Neural progenitor cell (in vitro differentiated cells): Measurements from ENCODE around the gene PSKH1. TPM values are rescaled to one million over a fixed set of nuclear protein-coding genes. Genes with fewer than 3 reads are reported as not detected.

ENCODE experiments used
- DNase-seq: peaks from one replicate; pipeline ENCODE4 v3.0.0-alpha.2; 2016; ENCODE audit warnings: low spot score
- H2AFZ ChIP-seq: fragments of 200-600 bp; sonication (generic); replicated peaks from 2 replicates; pipeline ENCODE4 v1.6.1; 2016; ENCODE audit warnings: antibody characterized with exemption
- H3F3A ChIP-seq: fragments of 200-600 bp; sonication (generic); 2 replicates; pipeline ENCODE4 v1.6.1; 2016; ENCODE audit warnings: antibody characterized with exemption, low read depth
- H3K27ac ChIP-seq: fragments of 200-600 bp; sonication (generic); 2 replicates; pipeline ENCODE4 v1.5.1; 2016; ENCODE audit warnings: mild to moderate bottlenecking
- H3K27me3 ChIP-seq: fragments of 200-600 bp; sonication (generic); 2 replicates; pipeline ENCODE4 v1.6.1; 2016; ENCODE audit warnings: mild to moderate bottlenecking, moderate library complexity
- H3K36me3 ChIP-seq: fragments of 200-600 bp; sonication (generic); 2 replicates; pipeline ENCODE4 v1.5.1; 2016
- H3K4me1 ChIP-seq: fragments of 200-600 bp; sonication (generic); 2 replicates; pipeline ENCODE4 v1.6.1; 2016; ENCODE audit warnings: mixed run types
- H3K4me2 ChIP-seq: fragments of 200-600 bp; sonication (generic); 2 replicates; pipeline ENCODE4 v1.6.1; 2016
- H3K4me3 ChIP-seq: fragments of 200-600 bp; sonication (generic); 2 replicates; pipeline ENCODE4 v1.5.1; 2016
- H3K79me2 ChIP-seq: fragments of 200-600 bp; sonication (generic); 2 replicates; pipeline ENCODE4 v1.6.1; 2016; ENCODE audit warnings: low read depth
- H3K9ac ChIP-seq: fragments of 200-600 bp; sonication (generic); 2 replicates; pipeline ENCODE4 v1.6.1; 2016
- H3K9me3 ChIP-seq: fragments of 200-600 bp; sonication (generic); 2 replicates; pipeline ENCODE4 v1.5.1; 2016; ENCODE audit warnings: low read depth
- H4K20me1 ChIP-seq: fragments of 200-600 bp; sonication (generic); 2 replicates; pipeline ENCODE4 v1.6.1; 2016; ENCODE audit warnings: low read depth
- H3K27ac Mint-ChIP-seq: 3 replicates; pipeline ENCODE4 v1.8.0; 2021; ENCODE audit warnings: mixed read lengths
- H3K27me3 Mint-ChIP-seq: 2 replicates; pipeline ENCODE4 v1.8.0; 2022; ENCODE audit warnings: low read depth, mild to moderate bottlenecking, inconsistent platforms, moderate library complexity, mixed read lengths; ENCODE audit not compliant: insufficient read depth
- H3K36me3 Mint-ChIP-seq: 3 replicates; pipeline ENCODE4 v1.8.0; 2021; ENCODE audit warnings: mixed read lengths
- H3K4me1 Mint-ChIP-seq: 3 replicates; pipeline ENCODE4 v1.8.0; 2021; ENCODE audit warnings: mixed read lengths
- H3K4me3 Mint-ChIP-seq: 3 replicates; pipeline ENCODE4 v1.8.0; 2021; ENCODE audit warnings: mild to moderate bottlenecking, moderate library complexity, mixed read lengths
- H3K9me3 Mint-ChIP-seq: 3 replicates; pipeline ENCODE4 v1.8.0; 2020; ENCODE audit warnings: mixed read lengths
- CTCF ChIP-seq: fragments of 200-600 bp; sonication (generic); IDR thresholded peaks from 2 replicates; pipeline ENCODE4 v1.5.1; 2017; ENCODE audit warnings: antibody characterized with exemption, mild to moderate bottlenecking
- EZH2 ChIP-seq: fragments of 200-600 bp; sonication (generic); IDR thresholded peaks from 2 replicates; pipeline ENCODE4 v1.6.1; 2017; ENCODE audit warnings: antibody characterized with exemption, mild to moderate bottlenecking, moderate library complexity
- EZH2phosphoT487 ChIP-seq: fragments of 200-600 bp; sonication (generic); IDR thresholded peaks from 2 replicates; pipeline ENCODE4 v1.6.1; 2017; ENCODE audit warnings: antibody characterized with exemption
- total RNA-seq: library from RNA; depleted of rRNA; stranded (reverse); fragments of >200 nt; gene quantifications from 2 replicates; pipeline ENCODE4 v1.2.3, GENCODE V29; 2015; ENCODE audit warnings: low replicate concordance

PSKH1 gene
- total RNA-seq, 1 donor from 2014 or later = 13.1 TPM

GRCh38 chr16:67943619-67944504 is 50.8 kb downstream of the PSKH1 start, which contains the start of gene LCAT:
TSS of gene LCAT (minus strand) at chr16:67944120. CDS start at chr16:67944101, 19 bp downstream.
- peaks cover under 1% of the 10 kb centered on the region for H3K36me3 Mint-ChIP-seq
- Histone ChIP-seq H3K4me1 (peaks cover 16% of the 10 kb centered on the region), H3K27me3 (no peaks in the 10 kb centered on the region), H3K79me2 (no peaks in the 10 kb centered on the region), H3K4me2 (peak within 1 kb of the TSS; percentile 57), H3K9ac (no peak within 1 kb of the TSS), H3K27ac (peak within 1 kb of the TSS; percentile 78), H3K9me3 (no peaks in the 10 kb centered on the region), H4K20me1 (peaks cover 37% of the 10 kb centered on the region), H3F3A (peaks cover 36% of the 10 kb centered on the region), H3K4me3 (no peak within 1 kb of the TSS), H2AFZ (no peak within 1 kb of the TSS), H3K36me3 (no peaks in the 10 kb centered on the region)
- H3K27ac Mint-ChIP-seq = peak within 1 kb of the TSS; percentile 50
- H3K27me3 Mint-ChIP-seq = peaks cover 6% of the 10 kb centered on the region
- H3K9me3 Mint-ChIP-seq = no peaks in the 10 kb centered on the region
- peak; percentile 38 for DNase-seq
- H3K4me3 Mint-ChIP-seq = peak within 1 kb of the TSS; percentile 38
- TF ChIP-seq EZH2 = no peak
- TF ChIP-seq CTCF = peak; percentile 20
- no peak for TF ChIP-seq EZH2phosphoT487
- peaks cover 20% of the 10 kb centered on the region for H3K4me1 Mint-ChIP-seq

GRCh38 chr16:67944690-67945391 is 51.8 kb downstream of the PSKH1 start:
- H3K4me1 ChIP-seq = peaks cover 16% of the 10 kb centered on the region
- H3K9me3 ChIP-seq = no peaks in the 10 kb centered on the region
- peaks cover 20% of the 10 kb centered on the region for H3K4me1 Mint-ChIP-seq
- no peak overlapping the region for H3K4me3 ChIP-seq
- H3F3A ChIP-seq = peaks cover 36% of the 10 kb centered on the region
- peak overlapping the region; percentile 78 for H3K27ac ChIP-seq
- H3K27me3 Mint-ChIP-seq = peaks cover 5% of the 10 kb centered on the region
- H3K36me3 ChIP-seq = no peaks in the 10 kb centered on the region
- TF ChIP-seq EZH2 = no peak
- no peak overlapping the region for H3K9ac ChIP-seq
- no peaks in the 10 kb centered on the region for H3K9me3 Mint-ChIP-seq
- H4K20me1 ChIP-seq = peaks cover 37% of the 10 kb centered on the region
- no peaks in the 10 kb centered on the region for H3K36me3 Mint-ChIP-seq
- DNase-seq = no peak
- no peaks in the 10 kb centered on the region for H3K27me3 ChIP-seq
- no peaks in the 10 kb centered on the region for H3K79me2 ChIP-seq
- no peak overlapping the region for H2AFZ ChIP-seq
- no peak overlapping the region for H3K27ac Mint-ChIP-seq
- H3K4me3 Mint-ChIP-seq = no peak overlapping the region
- peak overlapping the region; percentile 57 for H3K4me2 ChIP-seq

- H3K27ac ChIP-seq = no peak overlapping the region
Observed at GRCh38 chr16:67945392-67945933, 52.4 kb downstream of the PSKH1 start.

More at GRCh38 chr16:67945392-67945933, 52.4 kb downstream of the PSKH1 start:
- Histone ChIP-seq H3K9ac (no peak overlapping the region), H4K20me1 (peaks cover 37% of the 10 kb centered on the region), H3K27me3 (no peaks in the 10 kb centered on the region), H3K4me1 (peaks cover 16% of the 10 kb centered on the region), H3K9me3 (no peaks in the 10 kb centered on the region), H3K36me3 (no peaks in the 10 kb centered on the region), H3K4me3 (no peak overlapping the region), H3K79me2 (no peaks in the 10 kb centered on the region), H3F3A (peaks cover 36% of the 10 kb centered on the region), H2AFZ (no peak overlapping the region), H3K4me2 (no peak overlapping the region)
- H3K27ac Mint-ChIP-seq = no peak overlapping the region
- no peak overlapping the region for H3K4me3 Mint-ChIP-seq
- H3K36me3 Mint-ChIP-seq = no peaks in the 10 kb centered on the region
- peaks cover 20% of the 10 kb centered on the region for H3K4me1 Mint-ChIP-seq
- TF ChIP-seq CTCF (no peak), EZH2 (no peak), EZH2phosphoT487 (no peak)
- DNase-seq = no peak
- no peaks in the 10 kb centered on the region for H3K9me3 Mint-ChIP-seq
- H3K27me3 Mint-ChIP-seq = peaks cover 5% of the 10 kb centered on the region
